AG10803 (cell line): Measurements from ENCODE around the gene WFDC1.

Source experiments
- DNase-seq: peaks from one replicate; pipeline ENCODE4 v3.0.0; 2010; ENCODE audit warnings: low read depth
- H3K4me3 ChIP-seq: 2 replicates; pipeline ENCODE4 v1.5.1; 2011; ENCODE audit warnings: mild to moderate bottlenecking, low read length, control low read depth
- TF ChIP-seq, protein P1 (sequence below): conservative IDR thresholded peaks from 2 replicates; pipeline ENCODE4 v1.5.1; 2011; ENCODE audit warnings: mild to moderate bottlenecking, low read length, control low read depth, inconsistent platforms

WFDC1 gene

GRCh38 chr16:84369105-84369504 is 74.4 kb downstream of the WFDC1 start:
- H3K4me3 ChIP-seq = no peak overlapping the region
- TF ChIP-seq, protein P1, sequence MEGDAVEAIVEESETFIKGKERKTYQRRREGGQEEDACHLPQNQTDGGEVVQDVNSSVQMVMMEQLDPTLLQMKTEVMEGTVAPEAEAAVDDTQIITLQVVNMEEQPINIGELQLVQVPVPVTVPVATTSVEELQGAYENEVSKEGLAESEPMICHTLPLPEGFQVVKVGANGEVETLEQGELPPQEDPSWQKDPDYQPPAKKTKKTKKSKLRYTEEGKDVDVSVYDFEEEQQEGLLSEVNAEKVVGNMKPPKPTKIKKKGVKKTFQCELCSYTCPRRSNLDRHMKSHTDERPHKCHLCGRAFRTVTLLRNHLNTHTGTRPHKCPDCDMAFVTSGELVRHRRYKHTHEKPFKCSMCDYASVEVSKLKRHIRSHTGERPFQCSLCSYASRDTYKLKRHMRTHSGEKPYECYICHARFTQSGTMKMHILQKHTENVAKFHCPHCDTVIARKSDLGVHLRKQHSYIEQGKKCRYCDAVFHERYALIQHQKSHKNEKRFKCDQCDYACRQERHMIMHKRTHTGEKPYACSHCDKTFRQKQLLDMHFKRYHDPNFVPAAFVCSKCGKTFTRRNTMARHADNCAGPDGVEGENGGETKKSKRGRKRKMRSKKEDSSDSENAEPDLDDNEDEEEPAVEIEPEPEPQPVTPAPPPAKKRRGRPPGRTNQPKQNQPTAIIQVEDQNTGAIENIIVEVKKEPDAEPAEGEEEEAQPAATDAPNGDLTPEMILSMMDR = no peak
- no peak for DNase-seq

GRCh38 chr16:84369938-84370627 is 75.4 kb downstream of the WFDC1 start:
- H3K4me3 ChIP-seq = no peak overlapping the region
- TF ChIP-seq, protein P1 = no peak
- no peak for DNase-seq

DNA sequence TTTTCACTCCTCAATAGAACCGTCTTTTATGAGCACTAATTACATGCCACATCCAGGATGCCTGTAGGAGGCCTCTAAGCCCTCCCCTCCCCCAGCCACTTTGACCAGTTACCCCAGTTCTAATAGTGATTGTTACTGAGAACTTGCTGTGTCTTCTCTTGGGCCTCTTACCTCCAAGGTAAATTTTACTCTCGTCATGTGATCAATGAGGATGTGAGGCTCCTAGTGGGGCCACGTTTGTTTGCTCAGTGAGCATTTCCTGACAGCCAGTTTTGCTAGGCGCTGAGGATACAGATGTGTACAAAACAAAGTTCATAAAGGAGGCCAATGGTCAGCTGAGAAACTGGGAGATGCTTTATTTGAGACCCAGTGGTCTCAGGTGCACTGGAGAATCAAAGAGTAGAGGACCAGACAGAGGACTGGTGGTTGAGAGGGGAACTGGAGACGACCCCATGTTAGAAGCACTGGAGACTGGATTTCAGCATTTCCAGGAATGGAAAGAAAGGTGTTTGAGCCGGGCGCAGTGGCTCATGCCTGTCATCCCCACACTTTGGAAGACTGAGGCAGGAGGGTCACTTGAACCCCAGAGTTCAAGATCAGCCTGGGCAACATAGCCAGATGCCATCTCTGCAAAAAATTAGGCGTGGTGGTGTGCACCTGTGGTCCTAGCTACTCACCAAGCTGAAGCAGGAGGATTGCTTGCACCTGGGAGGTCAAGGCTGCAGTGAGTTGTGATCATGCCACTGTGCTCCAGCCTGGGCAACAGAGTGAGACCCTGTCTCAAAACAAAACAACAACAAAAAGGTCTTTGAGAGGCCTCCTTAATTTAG is 76.3 kb downstream of the WFDC1 start:
- TF ChIP-seq, protein P1 = no peak
- no peak for DNase-seq
- no peak overlapping the region for H3K4me3 ChIP-seq

GRCh38 chr16:84371553-84371865 is 76.8 kb downstream of the WFDC1 start:
- no peak overlapping the region for H3K4me3 ChIP-seq
- no peak for DNase-seq
- TF ChIP-seq, protein P1 = no peak

DNA sequence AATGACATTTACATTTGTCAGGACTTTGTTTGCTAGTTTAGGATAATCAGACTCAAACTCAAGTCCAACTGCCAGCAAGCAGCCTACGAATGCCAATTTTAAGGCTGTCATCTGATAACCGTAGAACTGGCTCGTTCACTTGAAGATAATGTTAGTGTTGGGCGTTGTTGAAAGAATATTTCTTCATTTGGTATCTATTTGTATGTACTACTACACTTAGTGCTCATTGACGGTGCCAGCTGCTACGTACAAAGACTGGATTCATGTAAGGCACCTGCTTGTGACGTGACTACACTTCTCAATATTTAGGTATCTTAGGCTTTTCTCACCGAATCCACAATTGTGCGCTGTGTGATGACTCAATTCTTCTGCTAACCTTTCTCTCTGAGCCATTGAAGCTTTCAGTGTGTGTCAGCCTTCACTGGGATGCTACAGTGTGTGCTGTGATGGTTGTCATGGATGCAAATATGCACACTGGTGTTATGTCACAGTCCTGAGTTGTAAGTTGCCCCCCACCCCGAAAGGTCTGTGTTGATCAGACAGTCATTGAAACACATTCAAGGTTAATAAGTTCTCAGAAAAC is 79.3 kb downstream of the WFDC1 start:
- no peak for DNase-seq
- TF ChIP-seq, protein P1 = no peak
- H3K4me3 ChIP-seq = no peak overlapping the region

DNA sequence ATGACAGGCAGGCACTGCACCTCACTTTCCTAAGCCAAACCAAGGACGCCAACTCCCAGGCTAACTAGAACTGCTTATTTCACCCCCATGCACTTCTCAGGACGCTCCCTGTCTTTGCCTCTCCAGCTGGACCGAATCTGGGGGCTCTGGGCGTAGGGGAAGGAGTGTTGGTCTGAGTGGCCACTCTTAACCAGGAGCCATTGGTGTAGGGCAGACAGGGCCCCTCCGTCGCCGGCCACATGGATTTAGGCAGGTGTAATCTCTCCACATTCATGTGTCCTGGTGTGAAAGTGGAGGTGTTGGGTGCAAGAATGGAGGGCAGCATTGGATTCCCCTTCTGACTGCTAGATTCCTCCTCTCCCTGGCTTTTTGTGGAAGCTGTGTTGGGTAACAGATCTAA is 83.4 kb downstream of the WFDC1 start:
- H3K4me3 ChIP-seq = no peak overlapping the region
- TF ChIP-seq, protein P1 = no peak
- DNase-seq = no peak

- DNase-seq = no peak
- no peak overlapping the region for H3K4me3 ChIP-seq
- TF ChIP-seq, protein P1 = no peak
Observed at GRCh38 chr16:84378567-84378966, 83.9 kb downstream of the WFDC1 start.
